Endodermal cell (in vitro differentiated cells): Measurements from ENCODE around the gene ACAN. TPM values are rescaled to one million over a fixed set of nuclear protein-coding genes. Genes with fewer than 3 reads are reported as not detected.

Experiments used
- DNase-seq: peaks from one replicate; pipeline ENCODE4 v3.0.0-alpha.2; 2017
- H3K27ac ChIP-seq: 2 replicates; pipeline ENCODE4 v1.5.1; 2013; ENCODE audit warnings: mild to moderate bottlenecking, low read depth, low read length, moderate library complexity
- H3K27me3 ChIP-seq: 2 replicates; pipeline ENCODE4 v1.6.1; 2013; ENCODE audit warnings: mild to moderate bottlenecking, low read length, moderate library complexity; ENCODE audit not compliant: insufficient read depth, control insufficient read depth, poor library complexity, severe bottlenecking
- H3K36me3 ChIP-seq: 2 replicates; pipeline ENCODE4 v1.7.0; 2013; ENCODE audit warnings: mild to moderate bottlenecking, low read length, moderate library complexity; ENCODE audit not compliant: control insufficient read depth, insufficient read depth
- H3K4me1 ChIP-seq: one replicate; pipeline ENCODE4 v1.7.0; 2013; ENCODE audit warnings: low read length; ENCODE audit not compliant: control insufficient read depth, insufficient read depth
- H3K4me3 ChIP-seq: 2 replicates; pipeline ENCODE4 v1.5.1; 2013; ENCODE audit warnings: mild to moderate bottlenecking, low read length, moderate library complexity
- H3K9ac ChIP-seq: 2 replicates; pipeline ENCODE4 v1.6.1; 2013; ENCODE audit warnings: mild to moderate bottlenecking, low read length, moderate library complexity; ENCODE audit not compliant: poor library complexity, severe bottlenecking; ENCODE audit errors: extremely low read depth
- H3K9me3 ChIP-seq: 2 replicates; pipeline ENCODE4 v1.6.1; 2013; ENCODE audit warnings: mild to moderate bottlenecking, low read length, moderate library complexity; ENCODE audit not compliant: control insufficient read depth
- H3K27ac Mint-ChIP-seq: 2 replicates; pipeline ENCODE4 v1.8.0; 2020; ENCODE audit warnings: mixed read lengths
- H3K27me3 Mint-ChIP-seq: 2 replicates; pipeline ENCODE4 v1.8.0; 2021; ENCODE audit warnings: mild to moderate bottlenecking, mixed read lengths; ENCODE audit not compliant: insufficient read depth
- H3K36me3 Mint-ChIP-seq: 2 replicates; pipeline ENCODE4 v1.8.0; 2020; ENCODE audit warnings: low read depth, mixed read lengths
- H3K4me1 Mint-ChIP-seq: 2 replicates; pipeline ENCODE4 v1.8.0; 2020; ENCODE audit warnings: mixed read lengths
- H3K4me3 Mint-ChIP-seq: 2 replicates; pipeline ENCODE4 v1.8.0; 2020; ENCODE audit warnings: mild to moderate bottlenecking, moderate library complexity, mixed read lengths
- H3K9me3 Mint-ChIP-seq: 2 replicates; pipeline ENCODE4 v1.8.0; 2020; ENCODE audit warnings: mild to moderate bottlenecking, mixed read lengths
- CTCF ChIP-seq: fragments of 200-600 bp; sonication (generic); conservative IDR thresholded peaks from 2 replicates; pipeline ENCODE4 v1.5.0; 2021; ENCODE audit warnings: antibody characterized with exemption, mild to moderate bottlenecking
- WGBS, 2 experiments: methylation state at CpG; one replicate each; pipeline versions ENCODE4 v1.1.5 to v1.1.7; 2013; ENCODE audit warnings: missing lambda C conversion rate in 2 of 2, mixed read lengths in 1 of 2; ENCODE audit not compliant: insufficient coverage in 1 of 2, insufficient read length in 1 of 2; 5-methylcytosine and 5-hydroxymethylcytosine counted together
- total RNA-seq, 2 donors: library from RNA; stranded (reverse); fragmentation: NEBNext Ultra II Directional in 1 of 2; extraction: Animal tissue kit (Norgen Biotek cat#: 25700) in 1 of 2; gene quantifications; 2 replicates in 1 of 2; 3 replicates in 1 of 2; pipeline ENCODE4 v1.2.1, GENCODE V29; 2021

The ACAN gene
- total RNA-seq, 2 donors from 2014 or later: 0.38 to 0.75 TPM

- H3K4me1 Mint-ChIP-seq: no peaks in the 10 kb centered on the region
- no peak for TF ChIP-seq CTCF
- no peak overlapping the region for H3K27ac ChIP-seq
- no peak overlapping the region for H3K4me3 ChIP-seq
- H3K9me3 ChIP-seq: no peaks in the 10 kb centered on the region
- H3K4me1 ChIP-seq: no peaks in the 10 kb centered on the region
- 89 to 95% methylated on average over 17 to 20 of the region's 20 CpGs for WGBS, 2 experiments
- no peak overlapping the region for H3K27ac Mint-ChIP-seq
- H3K27me3 Mint-ChIP-seq: peaks cover 4% of the 10 kb centered on the region
- no peaks in the 10 kb centered on the region for H3K36me3 Mint-ChIP-seq
- H3K9ac ChIP-seq: no peak overlapping the region
- no peaks in the 10 kb centered on the region for H3K27me3 ChIP-seq
- H3K4me3 Mint-ChIP-seq: no peak overlapping the region
- H3K36me3 ChIP-seq: no peaks in the 10 kb centered on the region
- H3K9me3 Mint-ChIP-seq: no peaks in the 10 kb centered on the region
- DNase-seq: no peak
Measured at GRCh38 chr15:88847144-88847543, 43.9 kb downstream of the ACAN start.

GRCh38 chr15:88848203-88848602 is 45.0 kb downstream of the ACAN start:
- TF ChIP-seq CTCF: no peak
- Histone ChIP-seq H3K4me3 (no peak overlapping the region), H3K9ac (no peak overlapping the region), H3K27me3 (peaks cover 6% of the 10 kb centered on the region), H3K9me3 (no peaks in the 10 kb centered on the region), H3K36me3 (no peaks in the 10 kb centered on the region), H3K4me1 (no peaks in the 10 kb centered on the region), H3K27ac (no peak overlapping the region)
- DNase-seq: no peak
- Mint-ChIP-seq H3K27ac (no peak overlapping the region), H3K27me3 (peaks cover 13% of the 10 kb centered on the region), H3K9me3 (peaks cover 2% of the 10 kb centered on the region), H3K4me3 (no peak overlapping the region), H3K4me1 (no peaks in the 10 kb centered on the region), H3K36me3 (no peaks in the 10 kb centered on the region)
- WGBS, 2 experiments: 91 to 100% methylated on average over 2 to 3 of the region's 3 CpGs

- no peaks in the 10 kb centered on the region for H3K4me1 ChIP-seq
Measured at GRCh38 chr15:88849376-88850072, 46.3 kb downstream of the ACAN start.

More at GRCh38 chr15:88849376-88850072, 46.3 kb downstream of the ACAN start:
- Mint-ChIP-seq H3K9me3 (peaks cover 10% of the 10 kb centered on the region), H3K4me3 (no peak overlapping the region), H3K4me1 (no peaks in the 10 kb centered on the region), H3K36me3 (no peaks in the 10 kb centered on the region), H3K27me3 (peaks cover 13% of the 10 kb centered on the region), H3K27ac (no peak overlapping the region)
- H3K9me3 ChIP-seq: peaks cover 9% of the 10 kb centered on the region
- H3K4me3 ChIP-seq: no peak overlapping the region
- H3K9ac ChIP-seq: no peak overlapping the region
- H3K27me3 ChIP-seq: peaks cover 6% of the 10 kb centered on the region
- 91 to 92% methylated on average over 13 to 22 of the region's 22 CpGs for WGBS, 2 experiments
- H3K27ac ChIP-seq: no peak overlapping the region
- no peak for TF ChIP-seq CTCF
- H3K36me3 ChIP-seq: no peaks in the 10 kb centered on the region
- DNase-seq: no peak
